ENCODE measurements around the gene TNFAIP8L2.

GRCh38 chr1:151135433-151136385 lies 20.7 kb upstream of the TNFAIP8L2 start:
- TF ChIP-seq CTCF (IDR thresholded peaks at IDR 0.05; ENCODE audit: borderline replicate concordance, extremely low read depth, low read length, poor library complexity, severe bottlenecking) (no peak), EZH2 (IDR thresholded peaks at IDR 0.05; ENCODE audit: borderline replicate concordance, low read depth, low read length, severe bottlenecking) (no peak)

All from DND-41 (cell line).